HG02943 (cell line): ENCODE measurements around the gene C15orf39.
"Not testable (repeated sequence)": the region's sequence is repeated elsewhere in the genome, so short reads cannot be mapped to it uniquely, and the experiment has no call there.

Experiments
- ATAC-seq: cut with Tn5 transposase; IDR thresholded peaks from one replicate; pipeline ENCODE4 v1.9.1; 2021; ENCODE audit warnings: mild to moderate bottlenecking, low read depth, moderate library complexity; ENCODE audit not compliant: unreplicated experiment

C15orf39 gene

GRCh38 chr15:75201616-75202250, at the start of gene C15orf39:
TSS of gene C15orf39 (plus strand) at chr15:75201882. CDS start at chr15:75206049, 4,167 bp downstream.
- peak; percentile 36 for ATAC-seq

GRCh38 chr15:75152382-75153079, 49.2 kb upstream of the C15orf39 start:
- no peak for ATAC-seq

- no peak for ATAC-seq
Observed at GRCh38 chr15:75153087-75153486, 48.6 kb upstream of the C15orf39 start.

GRCh38 chr15:75153565-75154276, 48.0 kb upstream of the C15orf39 start:
- ATAC-seq, result no peak

- ATAC-seq, result no peak
Observed at GRCh38 chr15:75154461-75155062, 47.1 kb upstream of the C15orf39 start.

GRCh38 chr15:75156326-75157215, 45.1 kb upstream of the C15orf39 start:
- ATAC-seq, result no peak

- ATAC-seq, result no peak
Observed at GRCh38 chr15:75158402-75158801, 43.3 kb upstream of the C15orf39 start.

GRCh38 chr15:75159244-75159643, 42.4 kb upstream of the C15orf39 start:
- ATAC-seq, result no peak

- no peak for ATAC-seq
Observed at GRCh38 chr15:75161106-75161916, 40.4 kb upstream of the C15orf39 start.

GRCh38 chr15:75161917-75162414, 39.7 kb upstream of the C15orf39 start:
- no peak for ATAC-seq

GRCh38 chr15:75163150-75163564, 38.5 kb upstream of the C15orf39 start:
- ATAC-seq, result no peak

GRCh38 chr15:75164625-75165350, 36.9 kb upstream of the C15orf39 start:
- no peak for ATAC-seq

- not testable (repeated sequence) for ATAC-seq
Observed at GRCh38 chr15:75166489-75167063, 35.1 kb upstream of the C15orf39 start.

- no peak for ATAC-seq
Observed at GRCh38 chr15:75167588-75168350, 33.9 kb upstream of the C15orf39 start.

- ATAC-seq, result no peak
Observed at GRCh38 chr15:75168374-75168773, 33.3 kb upstream of the C15orf39 start.

- no peak for ATAC-seq
Observed at GRCh38 chr15:75170203-75170602, 31.5 kb upstream of the C15orf39 start.

GRCh38 chr15:75170711-75171341, 30.9 kb upstream of the C15orf39 start:
- no peak for ATAC-seq
